Mucosa of descending colon (tissue), 3 donors: Measurements from ENCODE around the gene KCNA5. TPM values are rescaled to one million over a fixed set of nuclear protein-coding genes. Genes with fewer than 3 reads are reported as not detected.
A peak's percentile ranks its signal among the peaks of the same experiment; 100 is the strongest.

ENCODE experiments used
- ATAC-seq: fragments of 200-7000 bp; cut with Tn5 transposase; one replicate; pipeline ENCODE4 v1.9.1; 2020; ENCODE audit warnings: mild to moderate bottlenecking, moderate library complexity
- DNase-seq, 3 donors: peaks; one replicate each; pipeline ENCODE4 v3.0.0-alpha.2; 2020
- H3K36me3 ChIP-seq: fragments of 200-600 bp; one replicate; pipeline ENCODE4 v1.8.0; 2021; ENCODE audit warnings: low read depth, mild to moderate bottlenecking
- H3K4me1 ChIP-seq: fragments of 200-600 bp; one replicate; pipeline ENCODE4 v1.8.0; 2021; ENCODE audit warnings: low read depth, mild to moderate bottlenecking
- H3K4me3 ChIP-seq: fragments of 200-600 bp; one replicate; pipeline ENCODE4 v1.8.0; 2021; ENCODE audit warnings: mild to moderate bottlenecking
- H3K9me3 ChIP-seq: fragments of 200-600 bp; one replicate; pipeline ENCODE4 v1.8.0; 2021; ENCODE audit warnings: mild to moderate bottlenecking
- CTCF ChIP-seq: fragments of 200-600 bp; IDR thresholded peaks from one replicate; pipeline ENCODE4 v1.8.0; 2022; ENCODE audit warnings: antibody characterized with exemption, mild to moderate bottlenecking
- intact Hi-C, 2 donors: fragments of 100-400 bp; cut with DNase I in 1 of 2; cut with micrococcal nuclease in 1 of 2; formaldehyde crosslinking; loops; one replicate each; pipeline versions ENCODE4 v1.11.0 to v1.11.1; 2022; cut with DNase I, micrococcal nuclease
- total RNA-seq, 3 donors: library from RNA; stranded (reverse); fragmentation: NEBNext Ultra II Directional in 2 of 3; extraction: Animal tissue kit (Norgen Biotek cat#: 25700) in 2 of 3; gene quantifications; one replicate each; pipeline versions ENCODE4 v1.2.1 to v1.2.4, GENCODE V29; 2021 to 2023
- donor health status: DM: no; HTN: no; CAD: no; lungs with moderate emphysema.
- donor health status: DM: no; HTN: no; CAD: no.
- donor health status: DM: no; HTN: yes; CAD: no.

The KCNA5 gene
- total RNA-seq, 3 donors from 2014 or later, result 0.20 to 10.8 (median 0.22) TPM

- Histone ChIP-seq H3K4me1 (no peaks in the 10 kb centered on the region), H3K4me3 (no peak overlapping the region), H3K9me3 (no peaks in the 10 kb centered on the region), H3K36me3 (no peaks in the 10 kb centered on the region)
- DNase-seq (peak in 1 of 3 donors; percentile 68), ATAC-seq (peak; percentile 51)
- no peak for TF ChIP-seq CTCF
- intact Hi-C loops, result loop anchor here (5.0 to 10.0 kb wide), 2 partner anchors 59 to 62 kb away; no protein-coding TSS in a partner anchor
These were observed 40.5 kb downstream of the KCNA5 start for GRCh38 chr12:5083955-5084849.

GRCh38 chr12:5085896-5086295, 42.2 kb downstream of the KCNA5 start:
- no peak for TF ChIP-seq CTCF
- intact Hi-C loops, result loop anchor here in 1 of 2 donors (10.0 kb wide), 1 partner anchor 61 kb away; no protein-coding TSS in a partner anchor
- no peaks in the 10 kb centered on the region for H3K9me3 ChIP-seq
- no peak for ATAC-seq
- no peaks in the 10 kb centered on the region for H3K4me1 ChIP-seq
- H3K4me3 ChIP-seq, result no peak overlapping the region
- no peak for DNase-seq
- no peaks in the 10 kb centered on the region for H3K36me3 ChIP-seq

DNA sequence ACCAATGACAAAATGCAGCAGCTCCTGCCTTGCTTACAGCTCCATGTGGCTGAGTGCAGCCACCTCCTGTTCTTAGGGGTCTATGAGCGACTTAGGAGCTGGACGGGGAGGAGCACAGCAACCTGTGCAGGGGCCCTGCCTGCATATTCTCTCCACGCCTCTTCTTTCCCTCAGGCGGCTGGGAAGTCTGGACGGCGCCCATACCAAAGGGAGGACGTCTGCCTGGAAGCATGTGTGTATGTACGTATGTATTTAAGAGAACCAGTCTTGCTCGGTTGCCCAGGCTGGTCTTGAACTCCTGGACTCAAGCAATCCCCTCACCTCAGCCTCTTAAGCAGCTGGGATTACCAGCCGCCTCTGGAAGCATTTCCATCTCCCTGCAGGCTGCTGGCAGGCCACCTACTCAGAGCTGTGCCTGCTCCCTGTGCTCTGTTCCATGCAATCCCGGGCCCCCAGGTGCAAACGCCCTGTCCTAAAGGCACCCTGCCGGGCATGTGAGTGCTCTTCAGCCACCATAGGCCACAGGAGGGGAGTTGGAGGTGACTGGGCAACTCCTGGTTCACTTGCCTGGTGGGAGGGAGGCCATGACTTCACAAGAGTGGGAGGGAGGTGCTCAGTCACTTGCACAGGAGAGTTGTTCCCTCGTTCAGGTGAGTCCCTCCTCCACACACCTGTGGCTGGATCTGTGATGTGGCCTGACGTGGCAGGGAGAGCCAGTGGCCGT, 44.3 kb downstream of the KCNA5 start:
- no peak overlapping the region for H3K4me3 ChIP-seq
- no peaks in the 10 kb centered on the region for H3K9me3 ChIP-seq
- no peak for DNase-seq
- no peak for ATAC-seq
- intact Hi-C loops, result loop anchor here in 1 of 2 donors (10.0 kb wide), 1 partner anchor 63 kb away; no protein-coding TSS in a partner anchor
- no peaks in the 10 kb centered on the region for H3K4me1 ChIP-seq
- TF ChIP-seq CTCF, result no peak
- H3K36me3 ChIP-seq, result no peaks in the 10 kb centered on the region

- intact Hi-C loops, result loop anchor here in 1 of 2 donors (10.0 kb wide), 1 partner anchor 64 kb away; no protein-coding TSS in a partner anchor
- ATAC-seq (no peak), DNase-seq (no peak)
- Histone ChIP-seq H3K9me3 (no peaks in the 10 kb centered on the region), H3K36me3 (no peaks in the 10 kb centered on the region), H3K4me1 (no peaks in the 10 kb centered on the region), H3K4me3 (no peak overlapping the region)
- TF ChIP-seq CTCF, result no peak
These were observed 45.0 kb downstream of the KCNA5 start for GRCh38 chr12:5088586-5089264.

GRCh38 chr12:5094551-5094950, 50.9 kb downstream of the KCNA5 start:
- DNase-seq, result no peak
- H3K4me3 ChIP-seq, result no peak overlapping the region
- H3K4me1 ChIP-seq, result no peaks in the 10 kb centered on the region
- no peaks in the 10 kb centered on the region for H3K36me3 ChIP-seq
- no peak for ATAC-seq
- no peak for TF ChIP-seq CTCF
- no peaks in the 10 kb centered on the region for H3K9me3 ChIP-seq
- intact Hi-C loops, result no loop called here
